Dendritic cell treated with granulocyte-macrophage colony-stimulating factor and Interleukin-4, amounts not matched to agents 40 ng/mL and 50 ng/mL, for 4 days (primary cell): ENCODE data around the gene FKBP11.
A peak's percentile ranks its signal among the peaks of the same experiment; 100 is the strongest.

Experiments used
- H3K27ac Mint-ChIP-seq: one replicate; pipeline ENCODE4 v1.8.0; 2022; ENCODE audit warnings: mild to moderate bottlenecking, mixed read lengths
- H3K27me3 Mint-ChIP-seq: one replicate; pipeline ENCODE4 v1.8.0; 2022; ENCODE audit warnings: mild to moderate bottlenecking, mixed read lengths
- H3K36me3 Mint-ChIP-seq: one replicate; pipeline ENCODE4 v1.8.0; 2022; ENCODE audit warnings: low read depth, mixed read lengths
- H3K4me1 Mint-ChIP-seq: one replicate; pipeline ENCODE4 v1.8.0; 2022; ENCODE audit warnings: low read depth, mixed read lengths
- H3K4me3 Mint-ChIP-seq: one replicate; pipeline ENCODE4 v1.8.0; 2022; ENCODE audit warnings: mild to moderate bottlenecking, moderate library complexity, mixed read lengths
- H3K9me3 Mint-ChIP-seq: one replicate; pipeline ENCODE4 v1.8.0; 2022; ENCODE audit warnings: mixed read lengths
- intact Hi-C: fragments of 100-400 bp; cut with micrococcal nuclease; formaldehyde crosslinking; loops from one replicate; pipeline ENCODE4 v1.15.0; 2022

FKBP11 gene

DNA sequence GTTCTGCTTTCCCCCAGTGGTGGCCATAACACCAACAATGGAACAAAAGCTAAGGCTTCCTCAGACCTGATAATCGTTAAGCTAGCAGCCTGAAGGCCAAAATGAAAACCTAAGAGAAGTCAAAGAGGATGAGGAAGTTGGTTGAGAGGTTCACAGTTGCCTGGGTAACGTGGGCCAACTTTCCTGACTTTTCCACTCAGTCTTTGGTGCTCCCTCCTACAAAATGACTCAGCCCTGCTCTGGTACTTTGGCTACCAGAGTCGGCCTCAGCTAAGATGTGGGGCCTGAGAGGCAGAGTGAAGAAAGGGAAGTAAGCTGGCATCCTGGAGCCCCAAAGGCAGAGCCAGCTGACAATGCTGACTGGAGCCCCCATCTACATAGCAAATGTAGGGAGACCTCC, 14.9 kb upstream of the FKBP11 start:
- Mint-ChIP-seq H3K9me3 (no peaks in the 10 kb centered on the region), H3K27ac (peak overlapping the region; percentile 46), H3K4me3 (no peak overlapping the region), H3K36me3 (peaks cover 96% of the 10 kb centered on the region), H3K4me1 (peaks cover 77% of the 10 kb centered on the region), H3K27me3 (no peaks in the 10 kb centered on the region)
- intact Hi-C loops: no loop called here

DNA sequence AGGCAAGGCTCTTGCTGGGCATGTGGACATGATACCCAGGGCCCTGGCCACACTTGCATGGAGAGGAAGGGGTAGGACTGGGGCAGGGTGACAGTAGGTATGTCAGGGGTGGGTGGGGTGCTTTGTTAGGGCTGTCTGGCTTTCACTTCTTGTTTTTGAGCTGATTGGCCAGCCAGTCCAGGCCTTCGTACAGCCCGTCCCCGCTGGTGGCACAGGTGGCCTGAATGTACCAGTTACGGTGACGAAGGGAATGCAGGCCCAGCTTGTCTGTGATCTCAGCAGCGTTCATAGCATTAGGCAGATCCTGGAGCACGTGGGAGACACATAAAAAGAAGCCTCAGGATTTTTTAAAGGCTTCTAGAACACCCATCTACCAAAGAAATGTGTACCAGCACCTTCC, 13.5 kb upstream of the FKBP11 start:
- Mint-ChIP-seq H3K4me1 (peaks cover 73% of the 10 kb centered on the region), H3K27me3 (no peaks in the 10 kb centered on the region), H3K4me3 (no peak overlapping the region), H3K9me3 (no peaks in the 10 kb centered on the region), H3K36me3 (peaks cover 100% of the 10 kb centered on the region), H3K27ac (peak overlapping the region; percentile 46)
- intact Hi-C loops: loop anchor here (5.0 kb wide), 1 partner anchor 43 kb away; no protein-coding TSS in a partner anchor

DNA sequence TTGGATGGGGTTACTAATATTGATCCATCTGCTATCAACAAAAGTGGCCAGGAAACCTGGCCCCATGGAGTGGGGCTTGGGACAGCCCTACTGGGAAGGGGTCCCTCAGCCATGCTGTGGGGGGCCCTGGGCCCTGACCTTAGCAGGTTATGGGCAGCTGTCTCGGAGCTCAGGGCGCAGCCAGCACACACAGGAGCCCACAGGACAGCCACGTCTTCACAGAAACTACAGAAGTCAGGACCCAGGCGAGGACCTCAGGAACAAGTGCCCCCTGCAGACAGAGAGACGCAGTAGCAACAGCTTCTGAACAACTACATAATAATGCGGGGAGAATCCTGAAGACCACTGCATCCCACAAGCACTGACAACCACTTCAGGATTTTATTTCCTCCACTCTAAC, 11.9 kb upstream of the FKBP11 start:
- H3K27me3 Mint-ChIP-seq: no peaks in the 10 kb centered on the region
- peaks cover 68% of the 10 kb centered on the region for H3K4me1 Mint-ChIP-seq
- no peak overlapping the region for H3K4me3 Mint-ChIP-seq
- H3K27ac Mint-ChIP-seq: no peak overlapping the region
- peaks cover 100% of the 10 kb centered on the region for H3K36me3 Mint-ChIP-seq
- intact Hi-C loops: loop anchor here (5.0 kb wide), 1 partner anchor 45 kb away; no protein-coding TSS in a partner anchor
- no peaks in the 10 kb centered on the region for H3K9me3 Mint-ChIP-seq

DNA sequence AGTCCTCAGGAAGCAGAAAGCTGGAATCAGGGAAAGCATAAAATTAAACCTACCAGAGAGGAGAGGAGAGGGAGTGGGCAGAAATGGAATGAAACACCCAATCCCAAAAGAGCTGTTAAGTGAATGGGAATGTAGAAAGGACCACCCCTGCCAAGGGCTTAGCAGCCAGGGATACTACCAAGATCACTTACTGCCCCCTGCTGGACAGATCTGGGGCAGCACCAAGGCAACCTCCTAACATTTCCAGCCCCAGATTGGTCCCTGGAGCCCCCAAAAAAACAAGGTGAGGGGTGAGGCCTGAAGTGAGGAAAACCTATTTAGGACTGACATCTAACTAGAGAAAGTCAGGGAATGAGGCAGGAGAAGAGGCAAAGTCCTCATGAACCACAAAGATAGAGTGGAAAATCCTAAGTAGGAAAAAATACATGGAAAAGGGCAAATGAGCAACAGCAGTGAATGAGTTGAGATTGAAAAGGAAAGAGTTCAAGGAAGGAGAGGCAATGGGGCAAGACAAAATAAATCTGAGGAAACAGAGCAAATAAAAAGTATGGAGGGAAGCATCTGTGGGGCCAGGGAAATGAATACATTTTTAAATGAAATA, 11.2 kb upstream of the FKBP11 start:
- Mint-ChIP-seq H3K27me3 (no peaks in the 10 kb centered on the region), H3K27ac (no peak overlapping the region), H3K9me3 (no peaks in the 10 kb centered on the region), H3K4me3 (no peak overlapping the region), H3K36me3 (peaks cover 95% of the 10 kb centered on the region), H3K4me1 (peaks cover 61% of the 10 kb centered on the region)
- intact Hi-C loops: loop anchor here (1.0 to 5.0 kb wide), 3 partner anchors 46 to 83 kb away; no protein-coding TSS in a partner anchor

DNA sequence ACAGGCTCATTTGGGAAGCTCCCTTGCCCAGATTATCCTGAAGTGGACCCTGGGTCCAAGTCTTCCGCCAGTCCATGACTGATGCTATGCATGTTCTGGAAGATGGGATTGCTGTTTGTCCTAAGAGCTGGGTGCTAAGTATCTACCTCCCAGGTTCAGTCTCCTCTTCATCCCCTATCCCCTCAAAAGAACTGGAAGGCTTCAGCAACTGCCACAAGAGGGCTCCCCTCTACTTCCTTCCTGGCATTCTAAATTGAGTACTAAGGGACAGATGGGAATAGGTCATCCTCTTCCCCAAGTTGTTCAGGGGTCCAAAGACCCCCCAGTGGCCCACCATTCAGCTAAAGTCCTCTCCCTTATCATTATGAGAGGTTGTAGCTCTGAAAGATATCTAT, 9.0 kb upstream of the FKBP11 start:
- Mint-ChIP-seq H3K27me3 (no peaks in the 10 kb centered on the region), H3K9me3 (no peaks in the 10 kb centered on the region), H3K36me3 (peaks cover 95% of the 10 kb centered on the region), H3K4me1 (peaks cover 39% of the 10 kb centered on the region), H3K27ac (no peak overlapping the region), H3K4me3 (no peak overlapping the region)
- intact Hi-C loops: no loop called here

DNA sequence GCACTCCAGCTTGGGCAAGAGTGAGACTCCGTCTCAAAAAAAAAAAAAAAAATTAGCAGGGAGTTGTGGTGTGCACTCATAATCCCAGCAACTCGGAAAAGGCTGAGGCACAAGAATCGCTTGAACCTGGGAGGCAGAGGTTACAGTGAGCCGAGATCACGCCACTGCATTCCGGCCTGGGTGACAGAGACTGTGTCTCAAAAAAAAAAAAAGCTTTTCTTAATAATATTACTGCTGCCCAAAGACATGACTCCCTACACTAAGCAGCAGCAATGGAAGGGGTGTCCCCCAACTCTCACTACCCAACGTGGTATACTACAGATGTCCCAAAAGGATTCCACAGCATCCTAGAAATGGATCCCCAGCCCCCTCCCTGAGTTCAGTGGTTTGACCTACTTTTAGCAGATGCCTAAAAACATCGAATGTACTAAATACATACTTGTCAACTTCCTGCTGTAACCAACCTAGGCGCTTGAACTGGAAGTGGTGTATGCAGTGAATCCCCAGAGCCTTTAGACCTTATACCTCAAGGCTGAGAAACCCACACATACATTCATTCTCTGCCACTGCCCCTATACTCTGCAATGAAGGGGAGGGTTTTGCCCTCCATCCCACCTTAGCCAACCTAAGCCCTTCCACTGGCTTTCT, 8.5 kb upstream of the FKBP11 start:
- Mint-ChIP-seq H3K9me3 (no peaks in the 10 kb centered on the region), H3K36me3 (peaks cover 95% of the 10 kb centered on the region), H3K27ac (no peak overlapping the region), H3K27me3 (no peaks in the 10 kb centered on the region), H3K4me1 (peaks cover 34% of the 10 kb centered on the region), H3K4me3 (no peak overlapping the region)
- intact Hi-C loops: no loop called here

DNA sequence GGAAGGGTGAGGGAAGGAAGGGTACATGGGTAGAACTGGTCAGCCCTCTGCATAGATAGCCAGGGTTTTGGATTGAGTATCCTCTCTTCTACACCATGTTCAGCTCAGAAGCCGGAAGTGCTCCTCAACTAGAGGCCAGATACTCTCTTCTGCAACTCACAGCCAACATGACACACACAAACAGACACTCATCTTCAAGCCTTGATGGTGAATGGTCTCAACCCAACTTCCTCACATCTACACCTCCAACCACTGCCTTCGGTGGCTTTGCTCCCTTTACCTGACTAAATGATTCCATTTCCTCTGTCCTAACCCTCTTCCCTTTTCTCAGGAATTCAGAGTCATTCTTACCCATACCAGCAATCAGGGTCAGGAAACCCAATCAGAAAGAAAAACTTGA, 7.6 kb upstream of the FKBP11 start:
- no peaks in the 10 kb centered on the region for H3K9me3 Mint-ChIP-seq
- no peak overlapping the region for H3K4me3 Mint-ChIP-seq
- peaks cover 95% of the 10 kb centered on the region for H3K36me3 Mint-ChIP-seq
- no peaks in the 10 kb centered on the region for H3K27me3 Mint-ChIP-seq
- intact Hi-C loops: no loop called here
- H3K27ac Mint-ChIP-seq: no peak overlapping the region
- peaks cover 28% of the 10 kb centered on the region for H3K4me1 Mint-ChIP-seq

DNA sequence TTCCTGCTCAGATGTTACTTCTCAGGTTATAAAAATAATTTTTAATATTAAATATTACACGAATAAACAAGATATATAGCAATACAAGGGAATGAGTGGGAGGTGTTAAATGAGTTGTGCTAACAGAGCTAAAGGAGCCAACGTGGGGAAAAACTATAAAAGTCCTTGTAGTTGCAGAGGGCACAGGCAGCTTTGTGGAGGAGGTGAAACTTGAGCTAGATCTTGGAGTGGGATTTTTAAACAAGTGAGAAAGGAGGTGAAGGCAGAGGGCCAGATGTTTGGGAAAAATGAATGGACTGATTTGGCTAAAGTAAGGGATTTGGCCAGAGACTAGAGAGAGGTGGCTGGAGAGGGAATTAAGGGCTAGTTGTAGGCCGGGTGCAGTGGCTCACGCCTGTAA, 5.2 kb upstream of the FKBP11 start:
- Mint-ChIP-seq H3K27me3 (no peaks in the 10 kb centered on the region), H3K4me1 (peaks cover 13% of the 10 kb centered on the region), H3K27ac (no peak overlapping the region), H3K4me3 (no peak overlapping the region), H3K36me3 (peaks cover 84% of the 10 kb centered on the region), H3K9me3 (no peaks in the 10 kb centered on the region)
- intact Hi-C loops: no loop called here

DNA sequence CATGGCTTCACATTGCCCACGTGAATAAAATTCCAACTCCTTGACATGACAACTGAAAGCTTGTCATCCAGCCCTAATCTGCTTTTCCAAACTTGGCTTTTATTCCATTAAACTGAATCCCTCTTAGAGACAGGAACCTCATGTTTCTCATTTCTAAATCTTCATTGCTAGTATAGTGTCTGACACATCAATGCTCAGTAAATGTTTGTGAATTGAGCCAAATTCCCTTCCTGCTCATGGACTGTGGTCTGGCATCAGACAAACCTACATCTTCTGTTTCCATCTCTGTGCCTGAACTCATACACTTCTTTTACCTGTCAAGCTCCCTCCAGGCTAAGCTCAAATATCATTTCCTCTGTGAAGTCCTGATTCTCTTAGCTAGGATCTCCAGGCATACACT, 4.3 kb upstream of the FKBP11 start:
- intact Hi-C loops: no loop called here

DNA sequence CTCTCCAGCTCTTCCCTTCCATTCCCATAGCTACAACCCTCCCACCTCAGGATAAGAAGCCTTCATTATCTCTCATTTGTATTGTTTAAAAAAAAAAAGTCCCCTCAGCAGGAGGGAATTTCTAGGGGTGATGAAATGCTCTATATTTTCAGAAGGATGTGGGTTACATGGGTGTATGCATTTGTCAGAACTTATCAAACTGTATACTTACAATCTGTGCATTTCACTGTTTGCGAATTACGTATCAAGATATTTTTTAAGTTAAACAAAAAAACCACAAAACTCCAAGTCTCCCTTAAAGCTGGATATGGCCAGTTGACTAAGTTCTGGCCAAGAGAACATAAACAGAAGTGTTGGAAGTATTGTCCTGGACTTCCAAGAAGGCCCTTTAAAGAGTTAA, 2.0 kb upstream of the FKBP11 start:
- H3K27ac Mint-ChIP-seq: no peak overlapping the region
- no peaks in the 10 kb centered on the region for H3K27me3 Mint-ChIP-seq
- H3K9me3 Mint-ChIP-seq: no peaks in the 10 kb centered on the region
- H3K4me1 Mint-ChIP-seq: peaks cover 9% of the 10 kb centered on the region
- no peak overlapping the region for H3K4me3 Mint-ChIP-seq
- peaks cover 75% of the 10 kb centered on the region for H3K36me3 Mint-ChIP-seq
- intact Hi-C loops: no loop called here

More for the DNA sequence above, 4.3 kb upstream of the FKBP11 start:
- Mint-ChIP-seq H3K27me3 (no peaks in the 10 kb centered on the region), H3K27ac (no peak overlapping the region), H3K9me3 (no peaks in the 10 kb centered on the region), H3K36me3 (peaks cover 75% of the 10 kb centered on the region), H3K4me3 (no peak overlapping the region), H3K4me1 (peaks cover 18% of the 10 kb centered on the region)

DNA sequence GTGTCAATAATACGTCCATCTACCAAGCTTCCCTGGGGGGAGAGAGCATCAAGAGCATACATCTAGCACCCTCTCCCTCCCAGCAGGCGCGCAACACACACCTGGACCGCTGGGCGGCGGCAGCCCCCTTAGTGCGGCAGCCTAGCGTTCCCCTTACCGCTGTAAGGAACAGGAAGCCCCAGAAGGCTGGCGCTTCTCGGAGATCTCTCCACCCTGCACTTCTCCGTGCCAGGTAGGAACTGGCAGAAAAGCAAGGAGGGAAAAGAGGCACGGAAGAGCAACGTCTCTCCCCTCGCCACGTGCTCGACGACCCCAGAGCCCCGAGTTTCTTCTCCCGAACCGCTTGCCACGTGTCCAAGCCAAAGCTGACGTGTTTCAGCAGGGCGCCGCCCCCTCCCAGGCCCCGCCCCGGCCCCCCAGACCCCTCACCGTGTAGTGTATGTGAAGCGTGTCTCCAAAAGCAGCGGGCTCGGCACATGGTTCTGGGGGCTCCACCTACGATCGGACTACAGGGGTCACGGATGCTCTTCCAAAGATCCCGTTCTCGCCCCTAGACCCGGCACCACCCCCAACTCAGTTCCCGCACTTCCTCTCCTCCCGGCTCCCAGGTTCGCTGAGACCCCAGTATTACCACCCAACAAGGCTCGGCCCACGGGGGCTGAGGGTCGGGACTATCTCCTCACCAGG, 532 bp downstream of the FKBP11 start:
- Mint-ChIP-seq H3K4me3 (peak overlapping the region; percentile 87), H3K4me1 (peaks cover 9% of the 10 kb centered on the region), H3K36me3 (peaks cover 67% of the 10 kb centered on the region), H3K27ac (peak overlapping the region; percentile 61), H3K9me3 (no peaks in the 10 kb centered on the region), H3K27me3 (no peaks in the 10 kb centered on the region)
- intact Hi-C loops: no loop called here

DNA sequence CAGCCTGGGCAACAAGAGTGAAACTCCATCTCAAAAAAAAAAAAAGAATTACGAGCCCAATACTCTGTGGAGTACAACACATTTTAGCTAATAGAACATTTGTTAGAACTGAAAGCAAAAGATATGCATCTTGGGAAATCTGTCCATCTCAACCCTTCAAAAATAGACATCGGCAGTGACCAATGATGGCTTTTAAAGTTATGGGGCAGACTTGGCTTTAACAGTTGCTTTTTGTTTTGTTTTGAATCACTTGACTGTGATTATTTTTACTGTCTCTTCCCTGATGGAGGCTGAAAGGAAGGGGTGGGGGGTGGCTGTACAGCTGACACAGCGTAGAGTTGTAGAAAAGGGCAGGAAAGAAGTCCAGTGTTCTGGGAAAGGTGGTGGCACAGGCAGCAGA, 2.2 kb downstream of the FKBP11 start:
- no peak overlapping the region for H3K4me3 Mint-ChIP-seq
- no peaks in the 10 kb centered on the region for H3K9me3 Mint-ChIP-seq
- H3K27me3 Mint-ChIP-seq: no peaks in the 10 kb centered on the region
- H3K4me1 Mint-ChIP-seq: peaks cover 15% of the 10 kb centered on the region
- intact Hi-C loops: no loop called here
- no peak overlapping the region for H3K27ac Mint-ChIP-seq
- H3K36me3 Mint-ChIP-seq: peaks cover 51% of the 10 kb centered on the region

DNA sequence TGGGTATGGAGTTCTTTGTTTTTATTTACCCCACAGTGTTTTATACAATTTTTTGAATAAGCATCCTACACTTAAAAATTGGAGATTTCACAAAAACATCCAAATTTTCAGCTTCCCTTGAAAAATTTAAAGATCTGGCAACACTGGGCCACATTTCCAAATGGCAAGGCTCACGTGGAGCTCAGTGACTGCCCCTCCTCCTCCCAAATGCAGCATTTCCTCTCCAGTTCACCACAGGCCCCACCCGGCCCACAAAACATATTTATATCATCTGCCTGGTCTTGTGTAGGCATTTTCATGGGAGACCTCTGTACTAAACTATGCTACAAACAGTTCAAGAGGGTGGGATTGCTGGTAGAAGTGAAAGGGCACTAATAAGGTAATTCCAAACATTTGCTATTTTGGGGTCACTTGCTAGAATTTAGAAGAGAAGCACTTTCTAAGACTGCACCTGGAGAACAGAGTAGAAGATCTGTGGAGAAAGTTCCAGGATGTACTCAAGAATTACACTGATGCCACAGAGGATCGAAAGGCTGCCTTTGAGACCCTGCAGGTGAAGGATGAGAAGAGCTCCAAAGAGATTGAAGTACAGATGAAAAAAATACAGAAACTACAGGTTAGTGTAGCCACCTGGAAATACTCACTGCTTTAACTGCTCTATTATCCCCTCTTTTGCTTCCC, 7.3 kb downstream of the FKBP11 start:
- Mint-ChIP-seq H3K36me3 (peaks cover 26% of the 10 kb centered on the region), H3K27ac (no peak overlapping the region), H3K4me1 (peaks cover 10% of the 10 kb centered on the region), H3K4me3 (no peak overlapping the region), H3K9me3 (no peaks in the 10 kb centered on the region), H3K27me3 (no peaks in the 10 kb centered on the region)
- intact Hi-C loops: no loop called here

DNA sequence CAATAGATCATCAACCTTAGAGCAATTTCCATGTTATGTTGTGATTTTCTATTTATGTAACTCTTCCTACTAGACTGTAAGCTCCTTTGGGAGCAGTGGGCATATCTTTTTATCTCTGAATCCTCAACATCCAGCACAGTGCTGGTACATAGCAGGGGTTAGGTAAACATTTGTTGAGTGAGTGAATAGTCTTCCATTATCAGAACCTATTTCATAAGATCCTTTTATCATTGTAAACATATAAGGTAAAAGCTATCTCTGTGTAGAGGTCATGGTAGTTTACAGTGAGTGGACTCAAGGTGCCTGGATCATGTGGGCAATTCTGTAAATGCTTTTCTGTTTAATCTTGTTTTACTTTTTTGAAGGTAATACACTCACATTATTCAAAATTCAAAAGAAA, 15.1 kb downstream of the FKBP11 start:
- H3K27me3 Mint-ChIP-seq: peaks cover 8% of the 10 kb centered on the region
- H3K9me3 Mint-ChIP-seq: no peaks in the 10 kb centered on the region
- no peaks in the 10 kb centered on the region for H3K36me3 Mint-ChIP-seq
- H3K4me1 Mint-ChIP-seq: no peaks in the 10 kb centered on the region
- H3K27ac Mint-ChIP-seq: no peak overlapping the region
- intact Hi-C loops: no loop called here
- H3K4me3 Mint-ChIP-seq: no peak overlapping the region
